Measurements from ENCODE around the gene AFAP1L2.

The AFAP1L2 gene

DNA sequence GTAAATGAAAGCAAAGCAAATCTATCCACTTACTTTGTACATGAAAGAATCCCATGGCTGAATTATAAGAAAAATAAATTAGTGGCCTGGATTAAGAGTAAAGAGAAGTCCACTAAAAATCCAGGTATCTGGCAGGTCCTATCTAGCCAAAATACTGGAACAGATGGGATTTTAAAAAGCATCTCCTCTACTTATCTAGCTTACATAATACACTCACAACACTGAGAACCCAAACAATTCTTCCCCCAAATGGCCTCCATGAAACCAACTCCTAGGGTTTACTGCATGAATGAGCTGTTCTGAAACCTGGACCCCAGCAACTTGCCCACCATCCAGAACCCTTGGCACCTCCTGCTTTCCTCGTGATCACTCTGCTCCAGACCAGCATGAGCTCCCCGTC lies 61.3 kb downstream of the AFAP1L2 start:
- H3K27ac ChIP-seq (ENCODE audit: low read length), result no peak overlapping the region
- no peak for TF ChIP-seq EZH2phosphoT487 (IDR thresholded peaks at IDR 0.05; ENCODE audit: low read depth)
- TF ChIP-seq, protein P1, sequence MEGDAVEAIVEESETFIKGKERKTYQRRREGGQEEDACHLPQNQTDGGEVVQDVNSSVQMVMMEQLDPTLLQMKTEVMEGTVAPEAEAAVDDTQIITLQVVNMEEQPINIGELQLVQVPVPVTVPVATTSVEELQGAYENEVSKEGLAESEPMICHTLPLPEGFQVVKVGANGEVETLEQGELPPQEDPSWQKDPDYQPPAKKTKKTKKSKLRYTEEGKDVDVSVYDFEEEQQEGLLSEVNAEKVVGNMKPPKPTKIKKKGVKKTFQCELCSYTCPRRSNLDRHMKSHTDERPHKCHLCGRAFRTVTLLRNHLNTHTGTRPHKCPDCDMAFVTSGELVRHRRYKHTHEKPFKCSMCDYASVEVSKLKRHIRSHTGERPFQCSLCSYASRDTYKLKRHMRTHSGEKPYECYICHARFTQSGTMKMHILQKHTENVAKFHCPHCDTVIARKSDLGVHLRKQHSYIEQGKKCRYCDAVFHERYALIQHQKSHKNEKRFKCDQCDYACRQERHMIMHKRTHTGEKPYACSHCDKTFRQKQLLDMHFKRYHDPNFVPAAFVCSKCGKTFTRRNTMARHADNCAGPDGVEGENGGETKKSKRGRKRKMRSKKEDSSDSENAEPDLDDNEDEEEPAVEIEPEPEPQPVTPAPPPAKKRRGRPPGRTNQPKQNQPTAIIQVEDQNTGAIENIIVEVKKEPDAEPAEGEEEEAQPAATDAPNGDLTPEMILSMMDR (IDR thresholded peaks at IDR 0.05; ENCODE audit: low read depth, low read length), result no peak
- H4K20me1 ChIP-seq (ENCODE audit: insufficient read depth, low read length), result no peaks in the 10 kb centered on the region
- H3K36me3 ChIP-seq (replicated peaks; ENCODE audit: low read depth, low read length), result no peaks in the 10 kb centered on the region
- H2AFZ ChIP-seq (ENCODE audit: low read depth, low read length), result no peak overlapping the region
- no peaks in the 10 kb centered on the region for H3K4me1 ChIP-seq (ENCODE audit: low read length)
- H3K9me3 ChIP-seq (ENCODE audit: insufficient read depth, low read length), result no peaks in the 10 kb centered on the region
- no peak overlapping the region for H3K9ac ChIP-seq (ENCODE audit: low read length)
- H3K79me2 ChIP-seq (ENCODE audit: low read length), result no peaks in the 10 kb centered on the region
- H3K4me2 ChIP-seq (ENCODE audit: low read length), result no peak overlapping the region
- H3K4me3 ChIP-seq (ENCODE audit: low read length), result no peak overlapping the region
- no peaks in the 10 kb centered on the region for H3K27me3 ChIP-seq (ENCODE audit: low read depth, low read length)

DNA sequence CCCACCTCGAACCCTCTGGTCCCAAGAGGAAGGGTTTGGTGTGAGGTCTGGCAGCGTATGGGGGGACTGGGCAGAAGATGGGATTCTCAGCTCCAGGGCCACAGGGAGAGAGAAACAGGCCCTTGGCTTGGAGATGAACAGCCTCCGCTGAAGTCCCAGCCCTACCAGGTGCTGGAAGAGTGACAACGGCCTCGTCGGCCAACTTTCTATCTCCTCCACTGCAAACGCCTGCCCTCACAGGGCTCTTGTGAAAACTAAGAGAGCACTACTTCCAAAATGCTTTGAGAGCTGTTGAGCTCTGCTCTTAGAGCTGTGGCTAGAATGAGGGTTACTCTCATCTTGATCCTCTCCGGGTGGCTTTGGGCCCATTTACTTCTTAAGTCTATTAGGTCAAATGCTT lies 63.5 kb downstream of the AFAP1L2 start:
- no peaks in the 10 kb centered on the region for H3K27me3 ChIP-seq (ENCODE audit: low read depth, low read length)
- no peaks in the 10 kb centered on the region for H3K36me3 ChIP-seq (replicated peaks; ENCODE audit: low read depth, low read length)
- TF ChIP-seq EZH2phosphoT487 (IDR thresholded peaks at IDR 0.05; ENCODE audit: low read depth), result no peak
- TF ChIP-seq, protein P1 (IDR thresholded peaks at IDR 0.05; ENCODE audit: low read depth, low read length), result no peak
- no peak overlapping the region for H3K4me2 ChIP-seq (ENCODE audit: low read length)
- no peaks in the 10 kb centered on the region for H3K9me3 ChIP-seq (ENCODE audit: insufficient read depth, low read length)
- H3K9ac ChIP-seq (ENCODE audit: low read length), result no peak overlapping the region
- no peak overlapping the region for H3K27ac ChIP-seq (ENCODE audit: low read length)
- no peak overlapping the region for H2AFZ ChIP-seq (ENCODE audit: low read depth, low read length)
- no peaks in the 10 kb centered on the region for H4K20me1 ChIP-seq (ENCODE audit: insufficient read depth, low read length)
- H3K4me3 ChIP-seq (ENCODE audit: low read length), result no peak overlapping the region
- H3K4me1 ChIP-seq (ENCODE audit: low read length), result no peaks in the 10 kb centered on the region
- H3K79me2 ChIP-seq (ENCODE audit: low read length), result no peaks in the 10 kb centered on the region

DNA sequence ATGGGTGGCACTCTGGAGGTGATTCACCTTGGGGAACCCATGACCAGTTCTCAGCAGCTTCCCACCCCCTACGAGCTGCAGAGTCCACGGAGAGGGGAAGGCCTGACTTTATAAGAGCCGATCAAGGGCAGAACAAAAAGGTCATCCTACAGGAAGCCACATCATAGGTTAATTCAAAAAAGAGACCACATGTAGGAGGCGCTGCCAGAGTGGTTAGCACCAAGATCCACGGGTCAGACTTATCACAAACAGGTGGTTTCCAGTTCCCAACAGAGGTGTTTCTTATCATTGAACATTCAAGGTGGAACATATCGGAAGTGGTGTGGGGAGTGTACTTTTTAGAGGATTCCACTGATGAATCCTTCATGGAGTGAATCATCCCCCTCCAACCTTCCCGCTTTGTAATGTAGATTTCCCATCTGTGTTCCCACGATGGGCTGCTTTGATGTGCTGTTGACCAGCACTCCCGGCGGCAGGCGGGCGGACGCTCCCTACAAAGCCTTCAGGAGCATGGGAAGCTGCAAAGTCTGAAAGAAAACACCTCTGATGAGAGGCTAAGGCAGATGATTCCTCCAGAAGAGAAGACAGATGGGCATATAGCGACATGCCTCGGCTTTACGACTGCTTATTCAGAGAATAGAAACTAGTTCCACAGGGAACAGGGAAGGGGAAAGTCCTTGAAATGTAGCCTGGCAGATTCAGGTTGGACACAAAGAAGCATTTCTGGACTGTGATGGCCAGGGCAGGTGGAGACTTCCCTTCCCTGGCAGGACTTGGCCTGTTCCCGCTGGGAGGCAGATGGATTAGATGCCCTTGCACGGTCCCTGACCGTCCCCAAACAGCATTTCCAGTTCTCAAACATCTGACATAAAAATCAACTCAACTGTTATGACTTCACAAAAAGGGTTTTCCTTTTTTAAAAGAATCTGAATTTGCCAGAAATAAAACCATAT lies 66.5 kb downstream of the AFAP1L2 start:
- Histone ChIP-seq H3K4me2 (ENCODE audit: low read length) (no peak overlapping the region), H3K79me2 (ENCODE audit: low read length) (no peaks in the 10 kb centered on the region), H3K9me3 (ENCODE audit: insufficient read depth, low read length) (no peaks in the 10 kb centered on the region), H3K36me3 (replicated peaks; ENCODE audit: low read depth, low read length) (no peaks in the 10 kb centered on the region), H3K4me1 (ENCODE audit: low read length) (no peaks in the 10 kb centered on the region), H2AFZ (ENCODE audit: low read depth, low read length) (no peak overlapping the region), H4K20me1 (ENCODE audit: insufficient read depth, low read length) (no peaks in the 10 kb centered on the region), H3K9ac (ENCODE audit: low read length) (no peak overlapping the region), H3K27me3 (ENCODE audit: low read depth, low read length) (no peaks in the 10 kb centered on the region; the same call in 1 of the 2 replicates), H3K4me3 (ENCODE audit: low read length) (no peak overlapping the region), H3K27ac (ENCODE audit: low read length) (no peak overlapping the region)
- TF ChIP-seq, protein P1 (IDR thresholded peaks at IDR 0.05; ENCODE audit: low read depth, low read length), result no peak
- TF ChIP-seq EZH2phosphoT487 (IDR thresholded peaks at IDR 0.05; ENCODE audit: low read depth), result no peak

DNA sequence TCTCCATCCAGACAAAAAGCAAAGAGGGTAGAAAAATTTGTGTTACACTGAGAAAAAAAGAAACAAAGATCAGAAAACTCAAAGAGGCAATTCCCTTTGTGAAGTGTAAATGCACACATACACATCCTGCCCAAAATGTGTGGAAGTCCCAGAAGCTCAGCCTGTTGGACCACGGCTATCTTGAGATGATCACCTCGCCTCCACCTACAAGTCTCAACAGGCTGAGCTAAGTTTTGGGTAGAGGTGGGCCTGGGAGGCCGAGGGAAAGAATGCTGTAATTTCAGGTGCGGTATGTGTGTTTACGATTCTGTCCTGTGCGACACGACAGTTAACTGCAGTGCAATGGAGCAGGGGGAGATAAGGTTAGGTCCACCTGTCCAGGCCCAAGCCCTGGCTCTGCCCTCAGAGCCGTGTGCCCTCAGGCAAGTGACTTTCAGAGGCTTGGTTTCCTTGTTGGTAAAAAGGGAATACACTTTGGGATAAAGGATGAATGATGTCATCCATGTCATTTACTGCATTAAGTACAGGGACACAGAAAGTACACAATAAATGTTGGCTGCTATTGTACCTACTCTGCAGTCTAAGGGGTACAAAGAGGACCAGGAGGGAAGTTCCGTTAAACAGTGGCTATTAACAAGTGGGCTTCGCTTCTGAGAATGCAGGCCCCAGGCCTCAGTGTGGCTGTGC lies 67.3 kb downstream of the AFAP1L2 start:
- TF ChIP-seq EZH2phosphoT487 (IDR thresholded peaks at IDR 0.05; ENCODE audit: low read depth), result no peak
- H3K4me2 ChIP-seq (ENCODE audit: low read length), result no peak overlapping the region

More for the DNA sequence above, 67.3 kb downstream of the AFAP1L2 start:
- H3K36me3 ChIP-seq (replicated peaks; ENCODE audit: low read depth, low read length), result no peaks in the 10 kb centered on the region
- no peaks in the 10 kb centered on the region for H4K20me1 ChIP-seq (ENCODE audit: insufficient read depth, low read length)
- no peak overlapping the region for H2AFZ ChIP-seq (ENCODE audit: low read depth, low read length)
- H3K79me2 ChIP-seq (ENCODE audit: low read length), result no peaks in the 10 kb centered on the region
- H3K27ac ChIP-seq (ENCODE audit: low read length), result no peak overlapping the region
- no peaks in the 10 kb centered on the region; the same call in 1 of the 2 replicates for H3K27me3 ChIP-seq (ENCODE audit: low read depth, low read length)
- no peak overlapping the region for H3K4me3 ChIP-seq (ENCODE audit: low read length)
- no peaks in the 10 kb centered on the region for H3K4me1 ChIP-seq (ENCODE audit: low read length)
- no peaks in the 10 kb centered on the region for H3K9me3 ChIP-seq (ENCODE audit: insufficient read depth, low read length)
- no peak overlapping the region for H3K9ac ChIP-seq (ENCODE audit: low read length)
